Activated gamma-delta T cell treated with anti-CD3 and anti-CD28 coated beads, Interleukin-2, amount 50 U/mL, for 16 hours (primary cell): ENCODE measurements around the gene TRIM58.

Experiments
- DNase-seq: peaks from one replicate; pipeline ENCODE4 v3.0.0-alpha.2; 2020; ENCODE audit warnings: low read depth

TRIM58 gene

GRCh38 chr1:247857069-247857984 is at the start of gene TRIM58:
TRIM58 (plus strand) TSS chr1:247857187; CDS start chr1:247857247, 60 bp downstream.
- DNase-seq, result no peak

DNA sequence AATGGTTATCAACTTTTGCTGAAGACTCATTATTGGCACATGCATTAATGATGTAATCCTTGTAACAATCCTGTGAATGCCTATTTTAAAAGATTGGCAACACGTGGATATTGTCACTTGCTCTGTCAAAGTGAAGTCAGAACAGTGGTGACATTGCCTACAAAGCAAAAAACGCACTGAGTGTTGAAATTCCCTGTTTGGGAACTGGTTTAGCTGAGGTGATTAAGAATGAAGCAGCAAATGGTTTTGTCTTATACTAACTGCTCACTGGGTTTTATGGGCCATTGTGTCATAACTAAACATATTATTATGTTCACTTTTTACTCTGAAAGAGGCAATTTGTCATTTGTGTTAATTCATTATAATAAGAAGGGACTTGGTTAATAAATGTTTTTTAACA is 44.4 kb upstream of the TRIM58 start:
- no peak for DNase-seq

DNA sequence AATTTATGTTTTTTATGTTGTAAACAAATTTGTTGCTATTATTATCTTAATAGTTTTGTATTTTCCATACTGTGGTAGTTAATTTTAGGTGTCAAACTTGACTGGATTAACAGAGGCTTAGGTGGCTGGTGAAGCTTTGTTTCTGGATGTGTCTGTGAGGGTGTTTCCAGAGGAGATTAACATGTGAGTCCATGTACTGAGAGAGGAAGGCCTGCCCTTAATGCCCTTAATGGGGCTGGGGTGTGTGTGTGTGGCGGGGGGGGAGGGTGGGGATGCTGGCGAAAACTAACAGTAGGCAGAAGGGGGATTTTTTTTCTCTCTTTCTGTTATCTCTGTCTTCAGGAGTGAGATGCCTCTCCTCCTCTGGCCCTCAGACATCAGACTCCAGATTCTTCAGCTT is 34.9 kb upstream of the TRIM58 start:
- no peak for DNase-seq

- DNase-seq, result no peak
These were observed 33.0 kb upstream of the TRIM58 start, which contains the start of gene OR14A16 for GRCh38 chr1:247824023-247824422. OR14A16 (minus strand) TSS chr1:247824119; CDS start chr1:247815729, 8,390 bp downstream.

DNA sequence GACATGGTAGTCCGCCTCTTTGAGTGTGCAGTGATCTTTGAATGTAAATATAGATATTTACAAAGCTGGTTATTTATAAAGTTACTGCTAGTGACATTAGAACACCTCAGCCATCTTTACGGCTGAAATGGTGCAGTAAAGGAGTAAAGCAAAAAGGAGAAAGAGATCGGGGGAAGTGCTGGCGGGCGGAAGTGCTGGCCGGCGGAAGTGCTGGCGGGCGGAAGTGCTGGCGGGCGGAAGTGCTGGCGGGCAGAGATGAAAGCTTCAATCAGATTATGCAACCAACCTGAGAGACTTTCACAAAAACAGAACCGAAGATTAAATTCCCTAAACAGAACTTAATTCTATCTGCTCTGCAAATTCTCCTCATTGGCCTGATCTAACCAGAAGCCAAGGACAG is 31.6 kb upstream of the TRIM58 start:
- no peak for DNase-seq

DNA sequence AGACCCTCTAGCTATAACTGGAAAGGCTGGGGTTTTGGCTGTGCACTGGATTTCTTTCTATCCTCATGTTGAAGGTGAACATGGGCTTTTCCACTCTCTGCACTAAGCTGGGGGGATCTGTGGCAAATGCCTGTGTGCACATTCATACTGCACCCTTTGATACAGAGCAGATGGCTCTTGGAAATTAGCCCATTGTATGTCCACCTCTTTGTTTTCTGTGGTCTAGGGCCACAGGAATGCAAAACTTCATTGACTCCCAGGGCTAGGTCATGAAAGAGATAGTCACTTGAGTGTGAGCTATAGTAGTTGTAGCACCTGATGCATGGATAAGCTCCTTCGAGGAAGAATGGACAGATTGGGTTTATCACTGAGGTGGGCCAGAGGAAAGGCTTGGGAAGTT is 27.3 kb upstream of the TRIM58 start:
- no peak for DNase-seq

GRCh38 chr1:247833601-247834000 is 23.4 kb upstream of the TRIM58 start:
- no peak for DNase-seq

- no peak for DNase-seq
These were observed 16.2 kb upstream of the TRIM58 start for GRCh38 chr1:247840818-247841217.

DNA sequence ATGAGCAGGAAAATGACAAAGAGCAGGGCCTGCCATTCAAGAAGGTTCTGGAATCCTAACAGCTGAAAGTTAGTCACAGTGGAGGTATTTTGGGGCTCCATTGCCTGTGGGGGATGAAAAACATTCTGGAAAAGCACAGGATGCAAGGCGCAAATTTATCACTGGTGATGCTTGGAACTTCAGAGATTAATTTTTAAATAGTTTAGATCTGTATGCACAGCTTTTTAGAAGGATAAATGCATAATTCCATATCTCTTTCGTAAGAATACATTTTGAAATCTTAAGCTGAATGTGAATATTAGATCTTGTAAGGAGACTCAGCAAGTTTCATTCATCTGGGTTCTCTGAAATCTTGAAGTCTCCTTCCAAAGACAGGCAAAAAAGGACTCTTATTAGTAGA is 15.2 kb upstream of the TRIM58 start, which contains the start of gene OR11L1:
TSS of gene OR11L1 (minus strand) at position 101 of the 400 bp plus-strand sequence. CDS start at position 101, 0 bp downstream.
- DNase-seq, result no peak

DNA sequence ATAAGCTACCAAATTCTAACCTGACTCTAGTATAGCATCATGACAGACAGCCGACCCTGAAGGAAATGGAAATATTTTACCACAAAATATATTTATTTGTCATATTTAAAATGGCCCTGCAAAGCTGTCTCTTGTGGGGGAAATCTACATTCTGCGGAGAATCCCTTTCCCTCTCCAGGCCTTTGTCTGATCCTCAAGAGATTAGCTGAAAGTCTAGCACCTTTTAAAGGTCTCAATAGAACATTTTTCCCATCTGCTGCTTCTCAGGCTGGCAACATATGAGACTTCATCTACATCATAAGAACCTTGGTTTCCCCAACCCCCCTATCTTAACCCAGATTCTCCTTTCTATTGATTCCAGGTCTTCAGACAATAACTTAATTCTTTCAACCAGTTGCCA is 13.6 kb upstream of the TRIM58 start:
- no peak for DNase-seq

GRCh38 chr1:247845011-247845692 is 11.8 kb upstream of the TRIM58 start:
- no peak for DNase-seq

DNA sequence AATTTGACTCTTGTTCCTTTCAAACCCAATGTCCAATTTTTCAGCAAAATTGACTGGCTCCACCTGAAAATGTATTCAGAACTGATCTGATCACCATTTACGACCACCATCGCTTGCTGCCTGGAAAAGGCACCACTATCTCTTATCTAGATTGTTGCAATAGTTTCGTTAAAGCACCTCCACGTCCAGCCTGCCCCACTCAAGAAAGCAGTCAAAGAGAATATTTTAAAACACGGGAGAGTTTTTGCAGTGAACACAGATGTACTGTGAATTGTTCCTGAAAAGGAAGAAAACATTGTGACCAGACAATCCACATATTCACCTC is 11.3 kb upstream of the TRIM58 start:
- DNase-seq, result no peak

DNA sequence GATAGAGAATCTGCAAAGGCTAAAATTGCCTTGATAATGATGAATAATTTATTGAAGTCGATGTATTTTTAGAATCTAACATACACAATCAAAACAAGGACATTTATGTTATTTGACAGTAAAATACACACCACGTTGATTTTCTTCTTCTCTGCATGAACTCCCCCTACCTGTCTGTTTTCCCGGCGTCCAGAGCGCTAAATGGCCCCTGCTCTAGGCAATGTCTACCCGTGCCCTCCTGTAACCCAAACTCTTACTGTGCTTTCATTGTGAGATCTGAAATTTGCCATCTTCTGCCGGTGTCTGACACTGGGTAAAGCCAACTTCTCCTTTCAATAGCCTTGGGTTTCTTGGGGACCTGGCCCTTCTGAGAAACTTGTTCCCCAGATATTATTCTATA is 8.6 kb upstream of the TRIM58 start:
- no peak for DNase-seq

GRCh38 chr1:247849616-247850015 is 7.4 kb upstream of the TRIM58 start:
- no peak for DNase-seq

GRCh38 chr1:247854899-247855545 is 2.0 kb upstream of the TRIM58 start:
- DNase-seq, result no peak

DNA sequence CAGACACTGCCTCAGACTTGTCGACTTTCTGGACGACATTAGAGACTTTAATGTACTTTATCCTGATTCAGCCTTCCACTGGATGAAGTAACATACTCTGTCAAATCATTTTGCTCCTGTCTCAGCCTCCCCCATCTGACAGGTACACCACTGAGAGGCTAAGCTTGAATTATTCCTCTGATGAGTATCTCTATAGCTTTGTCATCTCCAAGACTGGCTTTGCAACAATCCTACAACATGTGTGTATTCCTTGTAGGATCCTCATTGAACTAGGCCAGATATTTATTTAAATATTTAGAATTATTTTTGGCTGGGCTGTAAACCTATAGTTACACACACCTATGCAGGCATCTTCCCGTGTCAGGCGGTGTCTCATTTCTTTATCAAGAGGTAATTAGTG is 1.1 kb upstream of the TRIM58 start:
- DNase-seq, result no peak

DNA sequence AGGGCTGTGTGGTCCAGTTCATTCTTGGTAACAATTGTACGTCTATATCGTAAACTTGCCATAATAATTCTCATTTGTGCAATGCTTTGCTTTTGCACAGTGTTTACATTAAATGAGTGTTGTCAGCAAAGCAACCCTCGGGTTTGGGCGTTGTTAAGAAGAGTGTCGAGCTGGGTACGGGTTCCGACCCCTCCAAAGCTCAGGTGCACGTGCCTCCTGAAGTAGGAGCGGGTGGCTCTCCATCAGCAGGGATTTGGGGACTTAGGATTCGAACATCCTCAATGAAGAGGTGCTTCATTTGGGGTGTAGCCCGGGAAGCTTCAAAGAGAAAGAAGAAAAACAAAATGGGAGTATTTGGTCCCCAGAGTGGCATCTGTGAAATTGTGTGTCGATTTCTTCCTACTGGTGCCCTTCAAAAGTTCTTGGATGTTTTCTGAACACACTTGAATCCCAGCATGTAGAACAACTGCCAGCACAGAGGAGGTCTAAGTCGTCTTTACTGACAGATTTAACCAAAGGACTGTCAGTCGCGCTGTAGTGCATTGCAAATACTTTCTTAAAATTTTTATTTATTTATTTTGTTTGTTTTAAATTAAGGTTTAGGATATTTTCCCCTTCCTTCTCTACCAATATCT is 1.1 kb downstream of the TRIM58 start:
- no peak for DNase-seq

GRCh38 chr1:247862756-247863155 is 5.8 kb downstream of the TRIM58 start:
- no peak for DNase-seq

DNA sequence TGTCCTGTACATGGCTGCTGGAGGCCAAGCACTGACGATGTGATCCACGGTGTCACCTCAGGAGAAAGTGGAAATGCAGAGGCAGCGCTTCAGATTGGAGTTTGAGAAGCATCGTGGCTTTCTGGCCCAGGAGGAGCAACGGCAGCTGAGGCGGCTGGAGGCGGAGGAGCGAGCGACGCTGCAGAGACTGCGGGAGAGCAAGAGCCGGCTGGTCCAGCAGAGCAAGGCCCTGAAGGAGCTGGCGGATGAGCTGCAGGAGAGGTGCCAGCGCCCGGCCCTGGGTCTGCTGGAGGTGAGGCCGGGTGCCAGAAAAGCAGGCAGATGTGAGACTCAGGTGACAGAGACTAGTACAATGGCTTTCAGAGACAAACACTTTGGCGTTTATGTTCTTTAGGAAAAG is 7.7 kb downstream of the TRIM58 start:
- no peak for DNase-seq

DNA sequence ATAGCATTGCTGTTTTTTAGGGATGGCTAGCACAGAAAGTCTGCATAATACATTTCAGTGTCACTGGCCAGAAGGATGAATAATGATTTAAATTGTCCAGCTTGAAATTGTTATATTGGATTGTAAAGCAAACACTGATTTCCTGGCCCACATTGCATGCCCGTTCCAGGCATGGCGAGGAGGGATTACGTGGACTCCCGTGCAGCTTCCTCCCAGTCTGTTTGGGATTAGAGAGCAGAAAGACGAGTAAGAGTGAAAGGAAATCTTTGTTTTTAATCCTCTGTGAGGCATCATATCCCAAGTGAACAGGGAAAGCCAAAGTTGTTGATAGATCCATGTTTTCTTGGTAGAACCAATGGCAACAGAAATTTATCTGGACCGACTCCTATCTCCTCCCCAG is 8.4 kb downstream of the TRIM58 start:
- DNase-seq, result no peak

- DNase-seq, result no peak
These were observed 26.4 kb downstream of the TRIM58 start for GRCh38 chr1:247883346-247883745.

DNA sequence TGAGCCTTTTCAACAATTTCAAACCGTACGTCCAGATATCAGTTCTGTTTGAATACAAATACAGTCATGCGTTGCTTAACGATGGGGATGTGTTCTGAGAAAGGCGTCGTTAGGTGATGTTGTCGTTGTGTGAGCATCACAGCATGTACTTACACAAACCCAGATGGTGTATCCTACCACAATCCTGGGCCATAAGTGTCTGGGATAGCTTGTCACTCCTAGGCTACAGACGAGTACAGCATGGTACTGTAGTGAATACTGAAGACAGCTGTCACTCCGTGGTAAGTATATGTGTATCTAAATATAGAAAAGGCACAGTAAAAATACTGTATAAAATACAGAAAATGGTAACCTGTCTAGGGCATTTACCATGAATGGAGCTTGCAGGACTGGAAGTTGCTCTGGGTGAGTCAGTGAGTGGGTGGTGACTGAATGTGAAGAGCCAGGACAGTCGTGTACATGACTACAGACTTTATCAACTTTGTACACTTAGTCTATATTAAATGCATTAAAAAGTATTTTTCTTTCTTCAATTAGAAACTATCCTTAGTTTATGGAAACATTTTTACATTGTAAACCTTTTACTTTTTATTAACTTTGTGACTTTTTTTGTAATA is 27.9 kb downstream of the TRIM58 start:
- no peak for DNase-seq
